CD1c-positive myeloid dendritic cell (primary cell): Measurements from ENCODE around the gene UPF1.

Experiments used
- DNase-seq: peaks from one replicate; pipeline ENCODE4 v3.0.0-alpha.2; 2016; ENCODE audit errors: extremely low spot score

UPF1 gene

GRCh38 chr19:18840288-18841267 lies 8.8 kb downstream of the UPF1 start:
- DNase-seq: no peak

- no peak for DNase-seq
These were observed 9.6 kb downstream of the UPF1 start for GRCh38 chr19:18841400-18841799.

- no peak for DNase-seq
These were observed 10.4 kb downstream of the UPF1 start for GRCh38 chr19:18842166-18842565.

GRCh38 chr19:18843960-18844359 lies 12.2 kb downstream of the UPF1 start:
- no peak for DNase-seq

GRCh38 chr19:18844806-18845329 lies 13.1 kb downstream of the UPF1 start:
- DNase-seq: no peak

- no peak for DNase-seq
These were observed 14.2 kb downstream of the UPF1 start for GRCh38 chr19:18845961-18846360.

- DNase-seq: peak; percentile 76
These were observed 15.2 kb downstream of the UPF1 start for GRCh38 chr19:18846862-18847548.

- DNase-seq: no peak
These were observed 16.0 kb downstream of the UPF1 start for GRCh38 chr19:18847549-18848463.

- DNase-seq: peak; percentile 89
These were observed 17.3 kb downstream of the UPF1 start for GRCh38 chr19:18848878-18849661.

- no peak for DNase-seq
These were observed 18.2 kb downstream of the UPF1 start for GRCh38 chr19:18849838-18850400.

GRCh38 chr19:18850471-18851375 lies 19.0 kb downstream of the UPF1 start:
- no peak for DNase-seq

GRCh38 chr19:18851673-18852325 lies 20.0 kb downstream of the UPF1 start:
- DNase-seq: no peak

- DNase-seq: no peak
These were observed 20.9 kb downstream of the UPF1 start for GRCh38 chr19:18852648-18853047.

GRCh38 chr19:18853755-18854427 lies 22.1 kb downstream of the UPF1 start:
- DNase-seq: no peak

- DNase-seq: no peak
These were observed 23.2 kb downstream of the UPF1 start for GRCh38 chr19:18854982-18855381.

- no peak for DNase-seq
These were observed 24.1 kb downstream of the UPF1 start for GRCh38 chr19:18855647-18856384.

GRCh38 chr19:18856385-18857126 lies 24.8 kb downstream of the UPF1 start:
- no peak for DNase-seq
